GM18519 (cell line): ENCODE data around the gene GPR162.

ENCODE experiments used
- ATAC-seq: cut with Tn5 transposase; IDR thresholded peaks from one replicate; pipeline ENCODE4 v1.9.1; 2021; ENCODE audit warnings: mild to moderate bottlenecking, moderate library complexity; ENCODE audit not compliant: unreplicated experiment, low FRiP score

GPR162 gene

GRCh38 chr12:6821591-6822425 is at the start of gene GPR162:
Gene GPR162, plus strand, starts transcription at chr12:6821821. Its CDS starts 2,078 bp downstream, at chr12:6823899.
- ATAC-seq = no peak

GRCh38 chr12:6772331-6772695 is 49.3 kb upstream of the GPR162 start, which contains the start of gene LAG3:
Gene LAG3, plus strand, starts transcription at chr12:6772520. Its CDS starts 333 bp downstream, at chr12:6772853.
- ATAC-seq = no peak

GRCh38 chr12:6772726-6773589 is 48.7 kb upstream of the GPR162 start:
- no peak for ATAC-seq

GRCh38 chr12:6773590-6774351 is 47.9 kb upstream of the GPR162 start:
- ATAC-seq = no peak

GRCh38 chr12:6774499-6775062 is 47.0 kb upstream of the GPR162 start:
- ATAC-seq = no peak

- ATAC-seq = no peak
Measured at GRCh38 chr12:6775185-6776174, 46.1 kb upstream of the GPR162 start.

GRCh38 chr12:6777386-6777785 is 44.2 kb upstream of the GPR162 start:
- ATAC-seq = no peak

- no peak for ATAC-seq
Measured at GRCh38 chr12:6778217-6778573, 43.4 kb upstream of the GPR162 start.

- no peak for ATAC-seq
Measured at GRCh38 chr12:6778574-6779550, 42.8 kb upstream of the GPR162 start.

GRCh38 chr12:6779708-6780432 is 41.8 kb upstream of the GPR162 start:
- ATAC-seq = no peak

GRCh38 chr12:6780573-6780972 is 41.0 kb upstream of the GPR162 start:
- no peak for ATAC-seq

- no peak for ATAC-seq
Measured at GRCh38 chr12:6782119-6782518, 39.5 kb upstream of the GPR162 start.

- ATAC-seq = no peak
Measured at GRCh38 chr12:6782850-6783566, 38.6 kb upstream of the GPR162 start.

- no peak for ATAC-seq
Measured at GRCh38 chr12:6783828-6784227, 37.8 kb upstream of the GPR162 start.

- no peak for ATAC-seq
Measured at GRCh38 chr12:6784296-6784695, 37.3 kb upstream of the GPR162 start.

- no peak for ATAC-seq
Measured at GRCh38 chr12:6784761-6785160, 36.9 kb upstream of the GPR162 start.
